DOHH2 (cell line): ENCODE data around the gene ST3GAL4.

Experiments
- H3F3A ChIP-seq: fragments of 200-600 bp; sonication (generic), shearing (Covaris generic); 2 replicates; pipeline ENCODE4 v1.6.0; 2016; ENCODE audit warnings: antibody characterized with exemption, mild to moderate bottlenecking; ENCODE audit not compliant: control insufficient read depth, insufficient read depth
- H3K27ac ChIP-seq: fragments of 200-600 bp; sonication (generic); 2 replicates; pipeline ENCODE4 v1.5.1; 2014; ENCODE audit warnings: low read depth, mild to moderate bottlenecking, low read length, moderate library complexity
- H3K27me3 ChIP-seq: fragments of 200-600 bp; sonication (generic); 2 replicates; pipeline ENCODE4 v1.6.1; 2014; ENCODE audit warnings: mild to moderate bottlenecking, low read length, mixed read lengths; ENCODE audit not compliant: control insufficient read depth
- H3K36me3 ChIP-seq: fragments of 200-600 bp; sonication (generic); 2 replicates; pipeline ENCODE4 v1.6.1; 2014; ENCODE audit warnings: mild to moderate bottlenecking, low read length, moderate library complexity, mixed read lengths; ENCODE audit not compliant: control insufficient read depth
- H3K4me1 ChIP-seq: fragments of 200-600 bp; sonication (generic); 2 replicates; pipeline ENCODE4 v1.6.1; 2014; ENCODE audit warnings: mild to moderate bottlenecking, low read length, mixed read lengths; ENCODE audit not compliant: control insufficient read depth
- H3K4me2 ChIP-seq: fragments of 200-600 bp; sonication (generic); 2 replicates; pipeline ENCODE4 v1.6.0; 2014; ENCODE audit warnings: mild to moderate bottlenecking, low read length, moderate library complexity
- H3K4me3 ChIP-seq: fragments of 200-600 bp; sonication (generic); 2 replicates; pipeline ENCODE4 v1.5.1; 2014; ENCODE audit warnings: mild to moderate bottlenecking, low read length, mixed read lengths
- H3K79me2 ChIP-seq: fragments of 200-600 bp; sonication (generic); 2 replicates; pipeline ENCODE4 v1.6.1; 2014; ENCODE audit warnings: mild to moderate bottlenecking, low read length, mixed read lengths; ENCODE audit not compliant: control insufficient read depth
- H3K9me2 ChIP-seq: fragments of 200-600 bp; sonication (generic); replicated peaks from 2 replicates; pipeline ENCODE4 v1.6.1; 2014; ENCODE audit warnings: mild to moderate bottlenecking, low read length, mixed read lengths; ENCODE audit not compliant: control insufficient read depth
- H3K9me3 ChIP-seq: fragments of 200-600 bp; sonication (generic); 2 replicates; pipeline ENCODE4 v1.6.1; 2014; ENCODE audit warnings: antibody characterized with exemption, low read length, mixed read lengths; ENCODE audit not compliant: control insufficient read depth, insufficient read depth
- H4K20me1 ChIP-seq: fragments of 200-600 bp; sonication (generic); 2 replicates; pipeline ENCODE4 v1.6.0; 2014; ENCODE audit warnings: low read depth, mild to moderate bottlenecking, antibody characterized with exemption, low read length, moderate library complexity; ENCODE audit not compliant: control insufficient read depth, insufficient read depth
- CTCF ChIP-seq: fragments of 200-600 bp; sonication (generic); IDR thresholded peaks from one replicate; pipeline ENCODE4 v1.5.1; 2014; ENCODE audit warnings: antibody characterized with exemption, mild to moderate bottlenecking, low read depth, low read length; ENCODE audit not compliant: poor library complexity, severe bottlenecking
- EZH2phosphoT487 ChIP-seq: fragments of 200-600 bp; sonication (generic); IDR thresholded peaks from 2 replicates; pipeline ENCODE4 v1.6.1; 2017; ENCODE audit warnings: borderline replicate concordance, mild to moderate bottlenecking, antibody characterized with exemption, low read length, moderate library complexity, mixed read lengths

The ST3GAL4 gene

GRCh38 chr11:126398296-126398695, 42.8 kb downstream of the ST3GAL4 start:
- Histone ChIP-seq H3K27me3 (no peaks in the 10 kb centered on the region), H3F3A (no peaks in the 10 kb centered on the region), H3K4me1 (no peaks in the 10 kb centered on the region), H3K27ac (no peak overlapping the region), H3K4me3 (no peak overlapping the region), H3K9me2 (no peaks in the 10 kb centered on the region), H4K20me1 (no peaks in the 10 kb centered on the region), H3K79me2 (no peaks in the 10 kb centered on the region), H3K36me3 (no peaks in the 10 kb centered on the region), H3K9me3 (no peaks in the 10 kb centered on the region), H3K4me2 (no peak overlapping the region)
- TF ChIP-seq EZH2phosphoT487 (no peak), CTCF (no peak)

GRCh38 chr11:126398721-126399120, 43.2 kb downstream of the ST3GAL4 start:
- Histone ChIP-seq H4K20me1 (no peaks in the 10 kb centered on the region), H3K4me2 (no peak overlapping the region), H3F3A (no peaks in the 10 kb centered on the region), H3K9me2 (no peaks in the 10 kb centered on the region), H3K79me2 (no peaks in the 10 kb centered on the region), H3K36me3 (no peaks in the 10 kb centered on the region), H3K27ac (no peak overlapping the region), H3K4me1 (no peaks in the 10 kb centered on the region), H3K27me3 (no peaks in the 10 kb centered on the region), H3K9me3 (no peaks in the 10 kb centered on the region), H3K4me3 (no peak overlapping the region)
- no peak for TF ChIP-seq CTCF
- no peak for TF ChIP-seq EZH2phosphoT487

GRCh38 chr11:126400019-126400418, 44.5 kb downstream of the ST3GAL4 start:
- Histone ChIP-seq H3K9me2 (no peaks in the 10 kb centered on the region), H3K4me2 (no peak overlapping the region), H3K27me3 (no peaks in the 10 kb centered on the region), H3K79me2 (no peaks in the 10 kb centered on the region), H3K36me3 (no peaks in the 10 kb centered on the region), H3F3A (no peaks in the 10 kb centered on the region), H3K9me3 (no peaks in the 10 kb centered on the region), H3K4me3 (no peak overlapping the region), H3K4me1 (no peaks in the 10 kb centered on the region), H3K27ac (no peak overlapping the region), H4K20me1 (peaks cover 3% of the 10 kb centered on the region; the same call in 1 of the 2 replicates)
- TF ChIP-seq CTCF (no peak), EZH2phosphoT487 (no peak)

- TF ChIP-seq EZH2phosphoT487 (no peak), CTCF (no peak)
- Histone ChIP-seq H3K36me3 (no peaks in the 10 kb centered on the region), H3K79me2 (no peaks in the 10 kb centered on the region), H3K9me2 (no peaks in the 10 kb centered on the region), H3K27ac (no peak overlapping the region), H4K20me1 (peaks cover 3% of the 10 kb centered on the region; the same call in 1 of the 2 replicates), H3F3A (no peaks in the 10 kb centered on the region), H3K4me2 (no peak overlapping the region), H3K4me3 (no peak overlapping the region), H3K27me3 (no peaks in the 10 kb centered on the region), H3K9me3 (no peaks in the 10 kb centered on the region), H3K4me1 (no peaks in the 10 kb centered on the region)
Measured at GRCh38 chr11:126400479-126400878, 45.0 kb downstream of the ST3GAL4 start.
